GM12878 (cell line): ENCODE data around the gene USP14. TPM values are rescaled to one million over a fixed set of nuclear protein-coding genes. Genes with fewer than 3 reads are reported as not detected.

ENCODE experiments used
- ATAC-seq: fragments of 200-7000 bp; cut with Tn5 transposase; 3 replicates; pipeline ENCODE4 v1.9.1; 2020; ENCODE audit warnings: mild to moderate bottlenecking, moderate library complexity
- BruUV-seq: library from RNA; stranded (reverse); fragments of 400-500 nt; replicated peaks from 2 replicates; lab custom pipeline; 2021; lab: Mats Ljungman, UMichigan
- CTCF ChIA-PET: fragments of 300-600 bp; sonication (Branson Sonifier 250); formaldehyde crosslinking; extraction: SDS; loops from one replicate; lab custom pipeline; 2021; ENCODE audit warnings: inconsistent platforms; lab: Yijun Ruan, JAX
- POLR2A ChIA-PET: fragments of 350-600 bp; formaldehyde crosslinking; extraction: SDS; loops from one replicate; lab custom pipeline; 2021; ENCODE audit warnings: inconsistent platforms; lab: Charles Lee
- RAD21 ChIA-PET: fragments of 300-600 bp; sonication (Branson Sonifier 250); formaldehyde crosslinking; loops from one replicate; lab custom pipeline; 2023; ENCODE audit warnings: antibody characterized with exemption; ENCODE audit not compliant: unreplicated experiment; lab: Charles Lee
- SMC1A ChIA-PET: fragments of 300-600 bp; sonication (Branson Sonifier 250); formaldehyde crosslinking; loops from one replicate; lab custom pipeline; 2023; ENCODE audit not compliant: unreplicated experiment, uncharacterized antibody; lab: Charles Lee
- DNase-seq: peaks from one replicate; pipeline ENCODE4 v3.0.0-alpha.2; 2011; ENCODE audit warnings: low read depth, low spot score
- FAIRE-seq: peaks from 3 replicates; lab custom pipeline; 2011; peaks lifted over from hg19 to GRCh38; lab: Jason Lieb, UNC
- H2AFZ ChIP-seq: 2 replicates; pipeline ENCODE4 v1.6.0; 2011; ENCODE audit warnings: low read depth, low read length, control low read depth; ENCODE audit not compliant: control insufficient read depth
- H3K27ac ChIP-seq: 2 replicates; pipeline ENCODE4 v1.5.1; 2011; ENCODE audit warnings: control low read depth; ENCODE audit not compliant: control insufficient read depth, insufficient read depth
- H3K27me3 ChIP-seq, 2 experiments: replicated peaks in 1 of 2; 2 replicates each; pipeline versions ENCODE4 v1.6.0 to v1.6.1; 2011; ENCODE audit warnings: low read length in 1 of 2; ENCODE audit not compliant: control insufficient read depth in 2 of 2, insufficient read depth in 2 of 2
- H3K36me3 ChIP-seq, 2 experiments: 2 replicates each; pipeline ENCODE4 v1.5.1; 2011; ENCODE audit warnings: low read length in 1 of 2; ENCODE audit not compliant: control insufficient read depth in 2 of 2, insufficient read depth in 2 of 2
- H3K4me1 ChIP-seq: 2 replicates; pipeline ENCODE4 v1.6.1; 2011; ENCODE audit warnings: mild to moderate bottlenecking, low read length, moderate library complexity, mixed read lengths; ENCODE audit not compliant: control insufficient read depth, insufficient read depth
- H3K4me2 ChIP-seq: 2 replicates; pipeline ENCODE4 v1.6.0; 2011; ENCODE audit warnings: control low read depth; ENCODE audit not compliant: control insufficient read depth, insufficient read depth
- H3K4me3 ChIP-seq: fragments of 200-600 bp; sonication (generic); 2 replicates; pipeline ENCODE4 v1.5.1; 2016
- H3K79me2 ChIP-seq: 2 replicates; pipeline ENCODE4 v1.6.0; 2011; ENCODE audit warnings: low read length; ENCODE audit not compliant: control insufficient read depth, insufficient read depth
- H3K9ac ChIP-seq: 2 replicates; pipeline ENCODE4 v1.8.0; 2011; ENCODE audit warnings: low read length, control low read depth, mixed read lengths; ENCODE audit not compliant: control insufficient read depth, insufficient read depth
- H3K9me3 ChIP-seq: replicated peaks from 3 replicates; pipeline ENCODE4 v1.5.1; 2011; ENCODE audit warnings: mild to moderate bottlenecking, low read length; ENCODE audit not compliant: control insufficient read depth, insufficient read depth
- H4K20me1 ChIP-seq: 2 replicates; pipeline ENCODE4 v1.6.0; 2011; ENCODE audit not compliant: control insufficient read depth, insufficient read depth
- ATF7 ChIP-seq: fragments of 450-650 bp; IDR thresholded peaks from 2 replicates; pipeline ENCODE4 v1.6.1; 2016; ENCODE audit warnings: low read depth, mild to moderate bottlenecking
- DPF2 ChIP-seq: fragments of 450-650 bp; IDR thresholded peaks from 2 replicates; pipeline ENCODE4 v1.6.1; 2017; ENCODE audit warnings: mild to moderate bottlenecking
- MEF2B ChIP-seq: fragments of 450-650 bp; IDR thresholded peaks from 2 replicates; pipeline ENCODE4 v1.6.1; 2018; ENCODE audit warnings: mild to moderate bottlenecking, moderate library complexity; ENCODE audit not compliant: partially characterized antibody, poor library complexity, severe bottlenecking
- MLLT1 ChIP-seq: fragments of 450-650 bp; IDR thresholded peaks from 2 replicates; pipeline ENCODE4 v1.6.1; 2016; ENCODE audit warnings: mild to moderate bottlenecking
- MYB ChIP-seq: fragments of 150-350 bp; IDR thresholded peaks from 2 replicates; pipeline ENCODE4 v1.6.1; 2014; ENCODE audit warnings: mild to moderate bottlenecking, low read depth, low read length, borderline replicate concordance
- SRF ChIP-seq, 2 experiments: IDR thresholded peaks; 2 replicates each; pipeline ENCODE4 v1.6.1; 2011; ENCODE audit warnings: low read depth in 2 of 2, low read length in 2 of 2, mild to moderate bottlenecking in 1 of 2, moderate library complexity in 1 of 2
- ZSCAN29 ChIP-seq: fragments of 450-650 bp; IDR thresholded peaks from 2 replicates; pipeline ENCODE4 v1.6.1; 2017; ENCODE audit warnings: mild to moderate bottlenecking, moderate library complexity
- WGBS: methylation state at CpG from one replicate; pipeline ENCODE4 v1.1.6; 2016; ENCODE audit warnings: low lambda C conversion rate; ENCODE audit not compliant: insufficient replicate concordance, insufficient coverage; ENCODE audit errors: missing lambda C conversion rate; 5-methylcytosine and 5-hydroxymethylcytosine counted together
- in situ Hi-C: fragments of 300-500 bp; cut with MboI; formaldehyde crosslinking; loops from 9 replicates; pipeline ENCODE4 v1.14.3; 2018; ENCODE audit warnings: mixed read lengths
- intact Hi-C: fragments of 100-400 bp; cut with micrococcal nuclease; formaldehyde crosslinking; loops from one replicate; pipeline ENCODE4 v1.14.2; 2022; ENCODE audit not compliant: unreplicated experiment
- polyA plus RNA-seq, 11 experiments: library from polyadenylated mRNA; depleted of rRNA in 4 of 11; unstranded in 6 of 11; stranded (reverse) in 5 of 11; fragments of >200 nt; fragmentation: Nextera tagmentation in 4 of 11; fragmentation: Illumina TruSeq in 1 of 11; extraction: Ambion mirVana in 4 of 11; extraction: Trizol in 1 of 11; gene quantifications; 1 replicate in 1 of 11; 2 replicates in 10 of 11; pipeline versions ENCODE4 v1.2.1 to v1.2.3, GENCODE V29; 2011 to 2016; ENCODE audit warnings: inconsistent platforms in 2 of 11, missing spikeins in 2 of 11, low read depth in 1 of 11
- total RNA-seq, 4 experiments: library from RNA; depleted of rRNA in 3 of 4; stranded (reverse); fragments of >200 nt in 3 of 4; fragmentation: Illumina TruSeq in 1 of 4; extraction: Trizol in 1 of 4; gene quantifications; 2 replicates each; pipeline versions ENCODE4 v1.2.1 to v1.2.3, GENCODE V29; 2013 to 2021
- TF ChIP-seq, protein P1 (sequence below), 3 experiments: IDR thresholded peaks in 2 of 3; conservative IDR thresholded peaks in 1 of 3; 2 replicates each; pipeline ENCODE4 v1.5.1; 2011; ENCODE audit warnings: low read depth in 3 of 3, low read length in 3 of 3, mild to moderate bottlenecking in 3 of 3, control low read depth in 2 of 3, moderate library complexity in 2 of 3, inconsistent platforms in 1 of 3, mixed read lengths in 1 of 3; ENCODE audit not compliant: control insufficient read depth in 2 of 3, insufficient read depth in 1 of 3; ENCODE audit errors: extremely low read depth in 1 of 3

USP14 gene
- total and polyA plus RNA-seq, 10 of the 15 experiments (the other 5 are each of a cell fraction or from before 2014, with no cell fraction given) = 14.3 to 127 (median 29.6) TPM

GRCh38 chr18:159933-160332, 1.6 kb downstream of the USP14 start:
- in situ Hi-C loops = no loop called here
- peaks cover 8% of the 10 kb centered on the region for H3K4me1 ChIP-seq
- ChIA-PET CTCF (interaction anchor here (0.9 to 1.8 kb wide), 5 partner anchors 11 to 345 kb away, joined by 3 to 6 read pairs (median 3); partner anchors contain the start of gene THOC1), POLR2A (interaction anchor here (1.1 kb wide), 1 partner anchor 24 kb away, joined by 3 read pairs; no protein-coding TSS in a partner anchor), SMC1A (interaction anchor here (1.4 to 1.5 kb wide), 2 partner anchors 13 to 26 kb away, joined by 3 to 5 read pairs; no protein-coding TSS in a partner anchor), RAD21 (no interaction called here)
- FAIRE-seq (no peak), ATAC-seq (no peak), DNase-seq (no peak)
- no peaks in the 10 kb centered on the region for H3K9me3 ChIP-seq
- H3K36me3 ChIP-seq = peaks cover 0 to 12% of the 10 kb centered on the region in 2 experiments; a peak in 2 of 4 replicates
- no peak overlapping the region for H2AFZ ChIP-seq
- no TSS peak for BruUV-seq
- H3K27ac ChIP-seq = peak overlapping the region; percentile 74; the same call in 1 of the 2 replicates
- H3K4me2 ChIP-seq = peak overlapping the region; percentile 86
- WGBS = 91% methylated on average over 15 of the region's 15 CpGs
- H3K9ac ChIP-seq = no peak overlapping the region; the same call in 1 of the 2 replicates
- H3K4me3 ChIP-seq = peak overlapping the region; percentile 83; the same call in 1 of the 2 replicates
- H3K27me3 ChIP-seq = no peaks in the 10 kb centered on the region
- no peaks in the 10 kb centered on the region for H4K20me1 ChIP-seq
- peaks cover 49% of the 10 kb centered on the region for H3K79me2 ChIP-seq
- 0 out of 2 replicates have a peak, but pooled peaks have one; percentile 53 for TF ChIP-seq MLLT1
- TF ChIP-seq ATF7 = no peak
- intact Hi-C loops = no loop called here

DNA sequence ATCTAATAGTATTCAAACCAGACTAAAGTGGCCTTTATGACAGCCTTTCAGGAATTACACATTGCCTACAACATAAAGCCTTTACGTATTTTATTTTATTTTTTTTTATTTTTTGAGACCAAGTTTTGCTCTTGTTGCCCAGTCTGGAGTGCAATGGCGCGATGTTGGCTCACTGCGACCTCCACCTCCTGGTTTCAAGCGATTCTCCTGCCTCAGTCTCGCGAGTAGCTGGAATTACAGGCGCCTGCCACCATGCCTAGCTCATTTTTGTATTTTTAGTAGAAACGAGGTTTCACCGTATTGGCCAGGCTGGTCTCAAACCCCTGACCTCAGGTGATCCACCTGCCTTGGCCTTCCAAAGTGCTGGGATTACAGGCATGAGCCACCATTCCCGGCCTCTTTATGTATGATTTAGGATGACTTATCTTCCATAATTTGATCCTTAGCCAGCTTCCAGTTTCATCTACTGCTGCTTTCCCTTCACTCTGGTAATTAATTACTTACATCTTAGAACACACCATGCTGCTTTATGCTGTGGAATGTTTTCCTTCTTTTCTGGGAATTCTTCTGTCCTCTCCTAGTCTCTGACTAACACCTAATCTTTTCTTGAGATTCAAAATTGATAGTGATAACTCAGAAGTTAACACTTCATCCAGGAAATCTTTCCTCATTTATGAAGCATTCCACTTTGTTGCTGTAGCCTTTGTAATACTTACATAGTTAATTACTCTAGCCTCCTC, 2.6 kb downstream of the USP14 start:
- H3K4me2 ChIP-seq = peak overlapping the region; percentile 86
- no TSS peak for BruUV-seq
- ChIA-PET POLR2A (no interaction called here), RAD21 (interaction anchor here (0.8 kb wide), 1 partner anchor 15 kb away, joined by 3 read pairs; no protein-coding TSS in a partner anchor), CTCF (interaction anchor here (1.0 to 1.8 kb wide), 2 partner anchors 15 to 108 kb away, joined by 3 to 6 read pairs; partner anchors contain the start of gene THOC1), SMC1A (no interaction called here)
- peaks cover 8% of the 10 kb centered on the region for H3K4me1 ChIP-seq
- peaks cover 50% of the 10 kb centered on the region for H3K79me2 ChIP-seq
- ATAC-seq (no peak), DNase-seq (no peak), FAIRE-seq (no peak)
- TF ChIP-seq SRF (IDR thresholded peaks at IDR 0.05; ENCODE audit: low read depth in 2 of 2, low read length in 2 of 2) = no peak
- no peak for TF ChIP-seq MYB
- TF ChIP-seq DPF2 = no peak
- TF ChIP-seq MLLT1 = no peak
- TF ChIP-seq, protein P1, sequence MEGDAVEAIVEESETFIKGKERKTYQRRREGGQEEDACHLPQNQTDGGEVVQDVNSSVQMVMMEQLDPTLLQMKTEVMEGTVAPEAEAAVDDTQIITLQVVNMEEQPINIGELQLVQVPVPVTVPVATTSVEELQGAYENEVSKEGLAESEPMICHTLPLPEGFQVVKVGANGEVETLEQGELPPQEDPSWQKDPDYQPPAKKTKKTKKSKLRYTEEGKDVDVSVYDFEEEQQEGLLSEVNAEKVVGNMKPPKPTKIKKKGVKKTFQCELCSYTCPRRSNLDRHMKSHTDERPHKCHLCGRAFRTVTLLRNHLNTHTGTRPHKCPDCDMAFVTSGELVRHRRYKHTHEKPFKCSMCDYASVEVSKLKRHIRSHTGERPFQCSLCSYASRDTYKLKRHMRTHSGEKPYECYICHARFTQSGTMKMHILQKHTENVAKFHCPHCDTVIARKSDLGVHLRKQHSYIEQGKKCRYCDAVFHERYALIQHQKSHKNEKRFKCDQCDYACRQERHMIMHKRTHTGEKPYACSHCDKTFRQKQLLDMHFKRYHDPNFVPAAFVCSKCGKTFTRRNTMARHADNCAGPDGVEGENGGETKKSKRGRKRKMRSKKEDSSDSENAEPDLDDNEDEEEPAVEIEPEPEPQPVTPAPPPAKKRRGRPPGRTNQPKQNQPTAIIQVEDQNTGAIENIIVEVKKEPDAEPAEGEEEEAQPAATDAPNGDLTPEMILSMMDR (IDR thresholded peaks at IDR 0.05 in 2 of 3, conservative IDR thresholded peaks at IDR 0.05 in 1 of 3; ENCODE audit: control insufficient read depth in 2 of 3, extremely low read depth in 1 of 3, insufficient read depth in 1 of 3, low read depth in 3 of 3, low read length in 3 of 3) = no peak
- no peak for TF ChIP-seq MEF2B
- TF ChIP-seq ZSCAN29 = no peak
- H3K27me3 ChIP-seq = no peaks in the 10 kb centered on the region
- H3K9ac ChIP-seq = no peak overlapping the region; the same call in 1 of the 2 replicates
- H3K9me3 ChIP-seq = no peaks in the 10 kb centered on the region
- intact Hi-C loops (no loop called here), in situ Hi-C loops (no loop called here)
- no peak overlapping the region for H3K27ac ChIP-seq
- WGBS = 94% methylated on average over 11 of the region's 11 CpGs
- H3K36me3 ChIP-seq = peaks cover 0 to 18% of the 10 kb centered on the region in 2 experiments; a peak in 2 of 4 replicates
- no peaks in the 10 kb centered on the region for H4K20me1 ChIP-seq
- peak overlapping the region; percentile 48 for H3K4me3 ChIP-seq
- H2AFZ ChIP-seq = no peak overlapping the region
